Mesenchymal stem cell (in vitro differentiated cells and primary cell): ENCODE measurements around the gene APCDD1L.
A peak's percentile ranks its signal among the peaks of the same experiment; 100 is the strongest.

Experiments
- DNase-seq: peaks from one replicate; pipeline ENCODE4 v3.0.0-alpha.2; 2013
- H2AFZ ChIP-seq: one replicate; pipeline ENCODE4 v1.6.1; 2013; ENCODE audit warnings: low read depth, mild to moderate bottlenecking, control low read depth, inconsistent platforms, low read length, moderate library complexity
- H2AK5ac ChIP-seq: 2 replicates; pipeline ENCODE4 v1.6.1; 2013; ENCODE audit warnings: low read length, moderate library complexity, mild to moderate bottlenecking, inconsistent platforms; ENCODE audit not compliant: severe bottlenecking
- H2BK120ac ChIP-seq: one replicate; pipeline ENCODE4 v1.6.1; 2013; ENCODE audit warnings: low read depth, mild to moderate bottlenecking, inconsistent platforms, low read length, moderate library complexity
- H2BK12ac ChIP-seq, 2 experiments: one replicate each; pipeline ENCODE4 v1.6.1; 2013; ENCODE audit warnings: inconsistent platforms in 2 of 2, low read length in 2 of 2, mild to moderate bottlenecking in 2 of 2, moderate library complexity in 2 of 2, control low read depth in 1 of 2
- H2BK15ac ChIP-seq: one replicate; pipeline ENCODE4 v1.6.1; 2013; ENCODE audit warnings: mild to moderate bottlenecking, low read depth, inconsistent platforms; ENCODE audit not compliant: poor library complexity, severe bottlenecking
- H2BK5ac ChIP-seq: 2 replicates; pipeline ENCODE4 v1.6.1; 2013; ENCODE audit warnings: low read depth, mild to moderate bottlenecking, low read length, control low read depth, inconsistent platforms; ENCODE audit not compliant: poor library complexity, severe bottlenecking
- H3K14ac ChIP-seq, 2 experiments: one replicate each; pipeline ENCODE4 v1.6.1; 2013; ENCODE audit warnings: inconsistent platforms in 2 of 2, low read length in 2 of 2, control low read depth in 1 of 2, mild to moderate bottlenecking in 1 of 2, moderate library complexity in 1 of 2
- H3K18ac ChIP-seq, 2 experiments: one replicate each; pipeline ENCODE4 v1.6.1; 2013; ENCODE audit warnings: inconsistent platforms in 2 of 2, low read length in 2 of 2, control low read depth in 1 of 2, low read depth in 1 of 2, mild to moderate bottlenecking in 1 of 2
- H3K23ac ChIP-seq, 2 experiments: one replicate each; pipeline ENCODE4 v1.6.1; 2013; ENCODE audit warnings: inconsistent platforms in 2 of 2, low read length in 2 of 2, mild to moderate bottlenecking in 2 of 2, moderate library complexity in 2 of 2, control low read depth in 1 of 2
- H3K27ac ChIP-seq: 2 replicates; pipeline ENCODE4 v1.5.1; 2013; ENCODE audit warnings: mild to moderate bottlenecking, moderate library complexity, low read length, control low read depth, inconsistent platforms; ENCODE audit not compliant: poor library complexity, severe bottlenecking
- H3K27me3 ChIP-seq, 2 experiments: 2 replicates each; pipeline versions ENCODE4 v1.6.1 to v1.7.0; 2013; ENCODE audit warnings: low read length in 2 of 2, mild to moderate bottlenecking in 2 of 2, moderate library complexity in 2 of 2, control low read depth in 1 of 2, inconsistent platforms in 1 of 2; ENCODE audit not compliant: control insufficient read depth in 1 of 2, insufficient read depth in 1 of 2
- H3K36me3 ChIP-seq, 2 experiments: 2 replicates each; pipeline versions ENCODE4 v1.6.1 to v1.7.0; 2013; ENCODE audit warnings: low read length in 2 of 2, control low read depth in 1 of 2, inconsistent platforms in 1 of 2, low read depth in 1 of 2, mild to moderate bottlenecking in 1 of 2; ENCODE audit not compliant: insufficient read depth in 2 of 2, control insufficient read depth in 1 of 2
- H3K4ac ChIP-seq, 2 experiments: one replicate each; pipeline ENCODE4 v1.6.1; 2013; ENCODE audit warnings: inconsistent platforms in 2 of 2, low read length in 2 of 2, mild to moderate bottlenecking in 2 of 2, moderate library complexity in 2 of 2, control low read depth in 1 of 2, low read depth in 1 of 2
- H3K4me1 ChIP-seq: 2 replicates; pipeline ENCODE4 v1.6.1; 2013; ENCODE audit warnings: low read depth, low read length, control low read depth; ENCODE audit not compliant: control insufficient read depth, insufficient read depth
- H3K4me2 ChIP-seq: 2 replicates; pipeline ENCODE4 v1.6.1; 2013; ENCODE audit warnings: low read length, mild to moderate bottlenecking, inconsistent platforms; ENCODE audit not compliant: poor library complexity, severe bottlenecking
- H3K4me3 ChIP-seq, 2 experiments: 2 replicates each; pipeline versions ENCODE4 v1.5.1 to v1.7.0; 2013; ENCODE audit warnings: low read length in 2 of 2, mild to moderate bottlenecking in 2 of 2, control low read depth in 1 of 2, low read depth in 1 of 2; ENCODE audit not compliant: insufficient read depth in 1 of 2
- H3K79me1 ChIP-seq: replicated peaks from 2 replicates; pipeline ENCODE4 v1.6.1; 2013; ENCODE audit warnings: mild to moderate bottlenecking, control low read depth, low read length, inconsistent platforms; ENCODE audit not compliant: poor library complexity, severe bottlenecking
- H3K9ac ChIP-seq: 2 replicates; pipeline ENCODE4 v1.7.0; 2013; ENCODE audit warnings: mild to moderate bottlenecking, low read length, moderate library complexity
- H3K9me3 ChIP-seq: 2 replicates; pipeline ENCODE4 v1.7.0; 2013; ENCODE audit warnings: mild to moderate bottlenecking, low read length; ENCODE audit not compliant: control insufficient read depth
- H4K8ac ChIP-seq: one replicate; pipeline ENCODE4 v1.6.1; 2013; ENCODE audit warnings: inconsistent platforms, mild to moderate bottlenecking, low read length, moderate library complexity
- H4K91ac ChIP-seq: one replicate; pipeline ENCODE4 v1.6.1; 2013; ENCODE audit warnings: mild to moderate bottlenecking, low read length, inconsistent platforms
- WGBS: methylation state at CpG from one replicate; pipeline ENCODE4 v1.1.7; 2013; ENCODE audit warnings: mixed read lengths; 5-methylcytosine and 5-hydroxymethylcytosine counted together

APCDD1L gene

DNA sequence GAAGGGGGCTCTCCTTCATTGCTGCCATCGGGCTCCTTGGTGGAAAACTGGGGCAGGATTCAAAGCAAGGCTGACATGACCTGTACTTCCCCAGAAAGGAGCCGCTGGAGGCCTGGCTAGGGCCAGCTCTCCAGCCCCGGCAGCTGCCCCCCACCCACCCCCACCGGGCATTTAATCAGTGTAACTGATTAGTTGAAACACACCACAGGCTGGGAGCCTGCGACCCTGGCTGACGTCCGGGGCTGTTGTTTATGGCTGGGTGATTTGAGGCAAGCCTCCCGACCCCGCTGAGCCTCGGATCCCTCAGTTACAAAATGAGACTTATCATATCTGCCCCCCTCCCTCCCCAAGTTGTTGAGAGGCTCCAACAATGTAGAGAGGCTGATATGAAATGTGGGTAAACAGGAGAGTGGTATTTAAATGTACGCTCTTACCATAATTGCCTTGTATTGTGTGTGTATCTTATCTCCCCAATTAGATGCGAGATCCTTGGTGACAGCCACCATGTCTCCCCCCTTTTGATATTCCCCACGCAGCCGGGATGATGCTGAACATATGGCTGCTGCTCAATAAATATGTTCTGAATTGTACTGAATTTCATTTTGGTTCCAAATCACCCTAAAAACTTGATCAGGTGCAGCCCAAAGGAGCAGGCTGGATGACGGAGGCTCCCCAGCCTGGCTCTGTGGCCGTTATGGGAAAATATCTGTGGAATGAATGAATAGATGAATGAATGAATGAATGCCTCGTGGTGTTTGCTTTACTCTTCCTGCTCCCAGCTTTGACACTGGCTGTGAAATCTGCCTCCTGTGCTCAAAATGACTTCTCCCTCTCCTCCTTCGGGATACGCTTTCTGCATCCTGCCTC is 31.8 kb upstream of the APCDD1L start:
- Histone ChIP-seq H4K8ac (no peak overlapping the region), H3K4ac (no peak overlapping the region), H4K91ac (no peak overlapping the region), H3K4me3 (no peak overlapping the region), H3K79me1 (no peaks in the 10 kb centered on the region), H2BK12ac (no peak overlapping the region), H2BK5ac (no peak overlapping the region), H3K14ac (no peak overlapping the region), H3K23ac (no peak overlapping the region), H3K4me1 (peaks cover 20% of the 10 kb centered on the region), H2AK5ac (peak overlapping the region; percentile 42), H2BK15ac (no peak overlapping the region), H2AFZ (no peak overlapping the region), H3K36me3 (no peaks in the 10 kb centered on the region), H3K27ac (peak overlapping the region; percentile 49), H3K27me3 (no peaks in the 10 kb centered on the region), H3K18ac (no peak overlapping the region), H3K9me3 (no peaks in the 10 kb centered on the region), H2BK120ac (no peak overlapping the region), H3K9ac (no peak overlapping the region), H3K4me2 (peak overlapping the region; percentile 17)
- no peak for DNase-seq
- WGBS, result 62% methylated on average over 10 of the region's 19 CpGs

GRCh38 chr20:58546416-58546711 is 31.2 kb upstream of the APCDD1L start:
- 92% methylated on average over 5 of the region's 5 CpGs for WGBS

DNA sequence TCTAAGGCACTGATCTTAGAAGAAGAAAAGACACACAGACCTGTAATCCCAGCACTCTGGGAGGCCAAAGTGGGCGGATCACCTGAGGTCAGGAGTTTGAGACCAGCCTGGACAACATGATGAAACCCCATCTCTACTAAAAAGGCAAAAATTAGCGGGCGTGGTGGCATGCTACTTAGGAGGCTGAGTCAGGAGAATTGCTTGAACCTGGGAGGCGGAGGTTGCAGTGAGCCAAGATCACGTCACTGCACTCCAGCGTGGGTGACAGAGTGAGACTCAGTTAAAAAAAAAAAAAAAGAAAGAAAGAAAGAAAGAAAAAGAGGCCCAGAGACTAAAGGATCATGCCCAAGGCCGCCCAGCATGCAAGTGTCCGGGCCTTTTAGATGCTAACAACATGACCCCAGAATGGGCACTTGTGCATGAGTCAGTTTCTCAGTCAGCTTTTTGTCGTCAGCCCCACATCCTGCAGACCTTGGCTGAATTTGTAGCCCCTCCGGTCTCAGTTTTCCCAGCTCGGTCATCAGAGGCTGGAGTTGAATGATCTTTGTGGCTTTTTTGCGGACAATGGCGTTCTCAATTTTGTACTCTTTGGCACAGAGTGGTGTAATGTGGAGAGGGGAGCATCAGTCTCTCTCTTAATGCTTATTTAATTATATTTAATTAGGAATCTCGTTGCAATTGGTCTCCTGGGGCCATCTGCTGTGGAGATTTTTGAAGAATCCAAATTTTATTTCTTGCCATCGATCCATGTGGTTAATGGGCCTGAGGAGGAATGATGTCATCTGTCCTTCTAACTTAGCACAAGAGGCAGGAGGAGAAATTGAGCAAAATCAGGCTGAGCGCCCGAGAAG is 30.6 kb upstream of the APCDD1L start:
- no peak overlapping the region for H3K4me2 ChIP-seq
- H3K27ac ChIP-seq, result no peak overlapping the region
- H3K9me3 ChIP-seq, result no peaks in the 10 kb centered on the region
- H3K4me3 ChIP-seq, result no peak overlapping the region
- H2BK5ac ChIP-seq, result no peak overlapping the region
- no peak overlapping the region for H2AFZ ChIP-seq
- H3K18ac ChIP-seq, result no peak overlapping the region
- no peak for DNase-seq
- H3K27me3 ChIP-seq, result no peaks in the 10 kb centered on the region
- no peak overlapping the region for H3K4ac ChIP-seq
- H2BK120ac ChIP-seq, result no peak overlapping the region
- H3K36me3 ChIP-seq, result no peaks in the 10 kb centered on the region
- H4K8ac ChIP-seq, result no peak overlapping the region
- H2BK12ac ChIP-seq, result no peak overlapping the region
- no peak overlapping the region for H3K9ac ChIP-seq
- no peak overlapping the region for H2BK15ac ChIP-seq
- no peaks in the 10 kb centered on the region for H3K79me1 ChIP-seq
- no peak overlapping the region for H3K23ac ChIP-seq
- peak overlapping the region; percentile 47 for H2AK5ac ChIP-seq
- no peak overlapping the region for H3K14ac ChIP-seq
- no peak overlapping the region for H4K91ac ChIP-seq
- WGBS, result 84% methylated on average over 15 of the region's 17 CpGs
- H3K4me1 ChIP-seq, result peaks cover 20% of the 10 kb centered on the region

More at GRCh38 chr20:58546416-58546711, 31.2 kb upstream of the APCDD1L start:
- H2BK5ac ChIP-seq, result no peak overlapping the region
- no peaks in the 10 kb centered on the region for H3K79me1 ChIP-seq
- no peak overlapping the region for H3K27ac ChIP-seq
- no peak overlapping the region for H3K9ac ChIP-seq
- no peak overlapping the region for H3K4me3 ChIP-seq
- H3K9me3 ChIP-seq, result no peaks in the 10 kb centered on the region
- peaks cover 20% of the 10 kb centered on the region for H3K4me1 ChIP-seq
- no peak overlapping the region for H4K8ac ChIP-seq
- no peak overlapping the region for H2BK15ac ChIP-seq
- no peak overlapping the region for H2AFZ ChIP-seq
- no peak overlapping the region for H3K14ac ChIP-seq
- H3K27me3 ChIP-seq, result no peaks in the 10 kb centered on the region
- no peak overlapping the region for H2BK12ac ChIP-seq
- H3K4me2 ChIP-seq, result no peak overlapping the region
- no peak overlapping the region for H3K4ac ChIP-seq
- DNase-seq, result no peak
- H3K18ac ChIP-seq, result no peak overlapping the region
- no peak overlapping the region for H2BK120ac ChIP-seq
- H3K23ac ChIP-seq, result no peak overlapping the region
- no peak overlapping the region for H4K91ac ChIP-seq
- H3K36me3 ChIP-seq, result no peaks in the 10 kb centered on the region
- H2AK5ac ChIP-seq, result peak overlapping the region; percentile 47

GRCh38 chr20:58544891-58545290 is 29.7 kb upstream of the APCDD1L start:
- no peak for DNase-seq
- no peak overlapping the region for H3K4me3 ChIP-seq
- no peak overlapping the region for H3K23ac ChIP-seq
- H3K18ac ChIP-seq, result no peak overlapping the region
- no peak overlapping the region for H3K14ac ChIP-seq
- H2BK15ac ChIP-seq, result no peak overlapping the region
- no peak overlapping the region for H2AK5ac ChIP-seq
- no peak overlapping the region for H2BK12ac ChIP-seq
- peaks cover 20% of the 10 kb centered on the region for H3K4me1 ChIP-seq
- H3K79me1 ChIP-seq, result no peaks in the 10 kb centered on the region
- no peak overlapping the region for H3K4me2 ChIP-seq
- no peak overlapping the region for H3K9ac ChIP-seq
- H3K27ac ChIP-seq, result no peak overlapping the region
- H3K36me3 ChIP-seq, result no peaks in the 10 kb centered on the region
- H2BK120ac ChIP-seq, result no peak overlapping the region
- H4K91ac ChIP-seq, result no peak overlapping the region
- no peak overlapping the region for H4K8ac ChIP-seq
- H2AFZ ChIP-seq, result no peak overlapping the region
- H2BK5ac ChIP-seq, result no peak overlapping the region
- H3K9me3 ChIP-seq, result no peaks in the 10 kb centered on the region
- H3K4ac ChIP-seq, result no peak overlapping the region
- H3K27me3 ChIP-seq, result no peaks in the 10 kb centered on the region
- WGBS, result 100% methylated on average over 4 of the region's 4 CpGs
